Mesothelial cell of epicardium (in vitro differentiated cells): ENCODE results near the gene SETD2. TPM values are rescaled to one million over a fixed set of nuclear protein-coding genes. Genes with fewer than 3 reads are reported as not detected.

ENCODE experiments used
- DNase-seq, 2 experiments: peaks; one replicate each; pipeline ENCODE4 v3.0.0; 2021; ENCODE audit warnings: low spot score in 2 of 2; ENCODE audit not compliant: unreplicated experiment in 2 of 2
- H3K27ac Mint-ChIP-seq: 2 replicates; pipeline ENCODE4 v1.8.0; 2021; ENCODE audit warnings: mixed read lengths
- H3K27me3 Mint-ChIP-seq: 2 replicates; pipeline ENCODE4 v1.8.0; 2021; ENCODE audit warnings: low read depth, mixed read lengths
- H3K36me3 Mint-ChIP-seq: 2 replicates; pipeline ENCODE4 v1.8.0; 2021; ENCODE audit warnings: mixed read lengths
- H3K4me1 Mint-ChIP-seq: 2 replicates; pipeline ENCODE4 v1.8.0; 2021; ENCODE audit warnings: mixed read lengths
- H3K4me3 Mint-ChIP-seq: 2 replicates; pipeline ENCODE4 v1.8.0; 2021; ENCODE audit warnings: mild to moderate bottlenecking, moderate library complexity, mixed read lengths
- H3K9me3 Mint-ChIP-seq: 2 replicates; pipeline ENCODE4 v1.8.0; 2021; ENCODE audit warnings: mixed read lengths
- total RNA-seq: library from RNA; stranded (reverse); gene quantifications from 3 replicates; pipeline ENCODE4 v1.2.1, GENCODE V29; 2021
- TF ChIP-seq, protein P1 (sequence below): fragments of 200-600 bp; sonication (generic); IDR thresholded peaks from one replicate; pipeline ENCODE4 v1.5.0; 2021; ENCODE audit warnings: antibody characterized with exemption; ENCODE audit not compliant: unreplicated experiment

The SETD2 gene
- total RNA-seq, 1 donor from 2014 or later = 73.1 TPM

DNA sequence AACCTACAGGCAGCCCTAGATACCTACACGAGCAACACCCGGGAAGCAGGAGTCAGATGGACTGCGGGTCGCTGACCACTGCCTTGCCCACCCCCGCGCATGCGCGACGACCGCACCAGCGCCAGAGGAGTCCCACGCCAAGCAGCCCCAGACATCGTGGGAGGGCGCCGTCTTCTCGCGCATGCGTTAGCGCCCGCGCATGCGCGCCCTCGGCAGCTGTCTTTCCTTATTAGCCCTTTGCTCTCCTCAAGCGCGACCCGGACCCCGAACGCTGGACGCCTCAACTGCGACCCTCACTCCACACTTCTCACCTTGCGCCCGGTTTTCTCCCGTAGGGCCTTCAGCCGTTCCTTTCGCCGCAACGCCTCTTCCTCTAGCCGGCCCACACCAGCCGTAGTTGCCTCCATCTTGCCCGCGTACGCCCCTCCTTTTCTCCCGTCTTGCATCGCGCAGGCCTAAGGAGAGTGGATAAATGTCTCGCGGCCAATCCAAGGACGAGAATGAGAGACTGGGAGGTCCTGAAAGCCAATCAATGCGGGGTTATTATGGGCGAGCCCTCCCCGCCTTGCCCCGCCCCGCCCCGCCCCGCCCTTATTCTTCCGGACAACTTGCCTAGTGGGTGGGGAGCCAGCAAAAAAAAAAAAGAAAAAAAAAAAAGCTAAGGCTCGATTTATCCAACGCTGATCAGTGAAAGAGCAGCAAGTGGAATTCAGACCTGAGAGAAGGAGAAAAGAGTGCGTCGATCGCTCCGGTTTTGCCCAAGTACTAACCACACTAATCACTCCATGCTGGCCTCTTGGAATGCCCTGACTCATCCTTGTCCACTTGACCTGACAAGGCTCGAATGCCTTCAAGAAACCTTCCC, 187.4 kb downstream of the SETD2 start, which contains the start of gene CCDC12:
Gene CCDC12, minus strand, starts transcription at position 420 of the 865 bp plus-strand sequence. Its CDS starts 13 bp downstream, at position 407.
- H3K4me3 Mint-ChIP-seq = peak within 1 kb of the TSS; percentile 100
- H3K4me1 Mint-ChIP-seq = peaks cover 50% of the 10 kb centered on the region
- TF ChIP-seq, protein P1, sequence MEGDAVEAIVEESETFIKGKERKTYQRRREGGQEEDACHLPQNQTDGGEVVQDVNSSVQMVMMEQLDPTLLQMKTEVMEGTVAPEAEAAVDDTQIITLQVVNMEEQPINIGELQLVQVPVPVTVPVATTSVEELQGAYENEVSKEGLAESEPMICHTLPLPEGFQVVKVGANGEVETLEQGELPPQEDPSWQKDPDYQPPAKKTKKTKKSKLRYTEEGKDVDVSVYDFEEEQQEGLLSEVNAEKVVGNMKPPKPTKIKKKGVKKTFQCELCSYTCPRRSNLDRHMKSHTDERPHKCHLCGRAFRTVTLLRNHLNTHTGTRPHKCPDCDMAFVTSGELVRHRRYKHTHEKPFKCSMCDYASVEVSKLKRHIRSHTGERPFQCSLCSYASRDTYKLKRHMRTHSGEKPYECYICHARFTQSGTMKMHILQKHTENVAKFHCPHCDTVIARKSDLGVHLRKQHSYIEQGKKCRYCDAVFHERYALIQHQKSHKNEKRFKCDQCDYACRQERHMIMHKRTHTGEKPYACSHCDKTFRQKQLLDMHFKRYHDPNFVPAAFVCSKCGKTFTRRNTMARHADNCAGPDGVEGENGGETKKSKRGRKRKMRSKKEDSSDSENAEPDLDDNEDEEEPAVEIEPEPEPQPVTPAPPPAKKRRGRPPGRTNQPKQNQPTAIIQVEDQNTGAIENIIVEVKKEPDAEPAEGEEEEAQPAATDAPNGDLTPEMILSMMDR = no peak
- peak; percentile 86 to 89 for DNase-seq
- H3K27ac Mint-ChIP-seq = peak within 1 kb of the TSS; percentile 99
- no peaks in the 10 kb centered on the region for H3K36me3 Mint-ChIP-seq
- no peaks in the 10 kb centered on the region for H3K27me3 Mint-ChIP-seq
- no peaks in the 10 kb centered on the region for H3K9me3 Mint-ChIP-seq

DNA sequence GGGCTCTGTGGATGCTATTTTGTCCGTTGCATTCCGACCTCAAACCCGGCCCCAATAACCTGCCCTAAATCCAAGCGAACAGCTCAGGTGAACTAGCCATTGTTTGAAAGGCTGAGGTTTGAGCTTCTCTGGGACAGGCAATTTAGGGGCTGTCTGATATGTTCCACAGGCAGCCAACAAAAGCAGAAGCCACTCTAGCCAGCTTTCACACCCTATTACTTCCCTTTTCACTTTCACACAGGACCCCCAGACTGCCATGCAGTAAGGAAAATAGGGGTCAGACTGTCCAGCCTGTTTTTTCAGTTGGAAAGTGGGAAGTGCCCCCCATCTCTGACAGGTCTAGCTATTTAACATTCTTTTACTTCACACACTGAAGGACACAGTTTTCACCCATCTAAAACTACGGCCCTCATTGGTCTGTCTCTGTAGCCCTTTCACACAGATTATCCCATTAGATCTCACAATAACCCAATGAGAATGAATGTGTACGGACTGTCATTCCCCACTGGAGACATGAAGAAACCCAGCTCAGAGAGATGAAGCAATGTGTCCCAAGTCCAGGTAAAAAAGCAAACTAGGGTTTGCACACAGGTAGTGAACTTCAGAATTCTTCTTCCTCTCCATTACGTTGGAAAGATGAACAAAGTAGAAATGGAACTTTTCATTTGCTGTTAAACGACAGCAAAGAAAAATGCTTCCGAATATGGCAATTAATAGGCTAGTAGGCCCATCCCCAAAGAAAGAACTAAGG, 189.3 kb downstream of the SETD2 start:
- peak overlapping the region; percentile 100 for H3K4me3 Mint-ChIP-seq
- H3K9me3 Mint-ChIP-seq = no peaks in the 10 kb centered on the region
- TF ChIP-seq, protein P1 = no peak
- peak overlapping the region; percentile 49 for H3K27ac Mint-ChIP-seq
- peaks cover 47% of the 10 kb centered on the region for H3K4me1 Mint-ChIP-seq
- no peak for DNase-seq
- H3K27me3 Mint-ChIP-seq = no peaks in the 10 kb centered on the region
- H3K36me3 Mint-ChIP-seq = no peaks in the 10 kb centered on the region

DNA sequence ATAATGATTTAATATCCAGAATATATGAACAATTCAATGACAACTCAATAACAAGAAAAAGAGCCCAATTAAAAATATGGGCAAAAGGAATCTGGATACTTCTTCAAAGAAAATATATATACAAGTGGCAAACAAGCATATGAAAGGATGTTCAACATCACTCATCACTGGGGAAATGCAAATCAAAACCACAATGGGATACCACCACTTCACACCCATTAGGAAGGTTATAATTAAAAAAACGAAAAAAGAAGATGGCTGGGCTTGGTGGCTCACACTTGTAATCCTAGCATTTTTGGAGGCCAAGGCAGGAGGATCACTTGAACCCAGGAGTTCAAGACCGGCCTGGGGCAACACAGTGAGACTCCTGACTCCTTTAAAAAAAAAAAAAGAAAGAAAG, 191.5 kb downstream of the SETD2 start:
- H3K27me3 Mint-ChIP-seq = no peaks in the 10 kb centered on the region

DNA sequence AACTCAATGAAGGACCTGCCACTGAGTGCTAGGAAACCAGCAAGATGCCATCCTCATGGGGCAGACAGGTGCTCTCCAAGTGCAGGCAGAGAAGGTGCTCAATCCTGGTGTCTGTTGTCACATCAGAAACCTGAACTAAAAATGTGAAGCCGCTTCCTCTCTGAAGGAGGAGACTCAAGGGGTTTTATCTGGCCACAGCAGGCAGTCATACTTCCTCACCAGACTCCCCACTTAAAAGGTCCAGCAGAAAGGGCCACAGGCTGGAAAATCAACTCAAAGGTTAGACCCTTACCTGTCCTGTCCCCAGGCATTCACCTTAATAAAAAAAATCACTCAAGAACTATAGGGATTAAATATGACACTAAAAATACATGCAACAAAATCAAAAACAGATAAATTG, 192.2 kb downstream of the SETD2 start:
- H3K4me1 Mint-ChIP-seq = peaks cover 50% of the 10 kb centered on the region
- H3K9me3 Mint-ChIP-seq = no peaks in the 10 kb centered on the region
- TF ChIP-seq, protein P1 = no peak
- no peaks in the 10 kb centered on the region for H3K36me3 Mint-ChIP-seq
- H3K27ac Mint-ChIP-seq = peak overlapping the region; percentile 52
- no peak for DNase-seq
- no peaks in the 10 kb centered on the region for H3K27me3 Mint-ChIP-seq
- no peak overlapping the region for H3K4me3 Mint-ChIP-seq

More for the DNA sequence above, 191.5 kb downstream of the SETD2 start:
- TF ChIP-seq, protein P1 = no peak
- no peak for DNase-seq
- H3K9me3 Mint-ChIP-seq = no peaks in the 10 kb centered on the region
- peaks cover 46% of the 10 kb centered on the region for H3K4me1 Mint-ChIP-seq
- no peaks in the 10 kb centered on the region for H3K36me3 Mint-ChIP-seq
- peak overlapping the region; percentile 23 for H3K27ac Mint-ChIP-seq
- H3K4me3 Mint-ChIP-seq = no peak overlapping the region

DNA sequence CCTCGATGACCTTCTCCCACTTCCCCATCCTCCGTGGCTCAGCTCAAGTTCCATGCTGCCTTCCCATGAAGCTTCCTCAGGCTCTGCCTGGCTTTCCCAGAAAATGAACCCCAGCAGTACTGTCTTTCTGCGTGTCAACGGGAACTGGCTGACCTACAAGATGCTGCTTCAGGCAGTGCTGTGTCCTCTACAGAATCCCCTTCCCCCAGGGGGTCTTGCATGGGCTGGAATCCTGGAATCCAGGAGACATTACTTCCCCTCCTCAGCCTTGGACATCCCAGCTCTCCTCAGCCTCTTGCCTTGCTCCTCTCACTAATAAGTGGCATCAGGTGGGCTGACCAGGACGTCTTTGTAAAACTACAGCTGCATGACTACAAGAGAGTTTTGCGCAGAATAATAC, 192.8 kb downstream of the SETD2 start:
- Mint-ChIP-seq H3K36me3 (no peaks in the 10 kb centered on the region), H3K4me3 (no peak overlapping the region), H3K4me1 (peaks cover 52% of the 10 kb centered on the region), H3K27ac (peak overlapping the region; percentile 52), H3K9me3 (no peaks in the 10 kb centered on the region), H3K27me3 (no peaks in the 10 kb centered on the region)
- no peak for DNase-seq
- TF ChIP-seq, protein P1 = no peak
